GM18868 (cell line): ENCODE results near the gene KLRB1.
"Not testable (repeated sequence)": the region's sequence is repeated elsewhere in the genome, so short reads cannot be mapped to it uniquely, and the experiment has no call there.

Source experiments
- ATAC-seq: cut with Tn5 transposase; IDR thresholded peaks from one replicate; pipeline ENCODE4 v1.9.1; 2021; ENCODE audit warnings: mild to moderate bottlenecking, moderate library complexity; ENCODE audit not compliant: unreplicated experiment

KLRB1 gene

DNA sequence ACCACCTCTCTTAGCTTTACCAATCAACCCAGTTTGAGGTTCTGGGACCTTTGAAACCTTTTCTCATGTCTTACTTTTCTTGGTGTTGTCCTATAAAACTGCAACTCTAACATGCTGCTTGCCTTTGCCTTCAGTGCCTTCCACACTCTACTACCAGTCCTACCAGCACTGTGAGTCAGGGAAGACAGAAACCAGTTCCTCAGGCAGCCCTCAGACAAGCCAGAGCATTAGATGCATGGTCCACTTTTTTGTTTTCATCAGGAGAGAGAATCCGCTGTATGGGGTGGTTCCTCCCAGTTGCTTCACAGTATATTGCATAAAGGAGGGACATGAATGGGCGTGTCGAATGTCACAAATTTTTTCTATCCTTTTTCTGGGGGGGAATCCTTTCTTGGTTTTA lies 17.3 kb upstream of the KLRB1 start:
- no peak for ATAC-seq

DNA sequence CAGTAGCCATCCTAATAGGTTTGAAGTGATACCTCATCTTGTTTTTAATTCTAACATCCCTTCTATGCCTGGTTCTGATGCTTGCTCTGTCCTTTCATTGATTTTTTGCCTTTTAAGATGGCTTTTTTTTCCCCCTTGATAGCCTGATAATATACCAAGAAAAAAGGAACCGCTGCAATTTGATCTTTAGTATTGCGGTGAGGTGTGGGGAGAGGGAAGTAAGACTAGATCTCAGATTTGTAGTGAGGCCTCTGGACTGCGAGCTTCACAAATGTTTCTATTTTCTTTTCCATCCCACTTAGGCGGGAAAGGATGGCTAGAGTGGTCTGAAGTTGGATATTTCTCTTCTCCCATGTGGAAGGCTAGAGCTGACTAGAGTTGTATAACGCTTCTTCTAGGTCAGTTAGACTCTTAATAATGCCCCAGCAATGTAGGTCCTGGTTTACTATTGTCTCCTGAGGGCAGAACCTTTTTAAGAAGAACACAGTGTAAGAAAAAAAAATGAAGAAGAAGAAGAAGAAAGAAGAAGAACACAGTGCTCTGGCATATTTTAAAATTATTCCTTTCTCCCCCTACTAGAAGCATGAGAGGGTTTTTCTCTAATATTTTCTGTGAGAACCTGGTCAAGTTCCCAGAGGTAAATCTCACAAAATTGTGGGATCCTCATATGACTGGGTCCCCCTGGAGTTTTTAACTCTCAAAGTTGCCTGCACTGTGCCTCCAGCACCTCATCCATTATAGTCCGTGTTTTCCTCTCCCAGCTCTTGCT lies 11.9 kb upstream of the KLRB1 start:
- ATAC-seq: no peak

DNA sequence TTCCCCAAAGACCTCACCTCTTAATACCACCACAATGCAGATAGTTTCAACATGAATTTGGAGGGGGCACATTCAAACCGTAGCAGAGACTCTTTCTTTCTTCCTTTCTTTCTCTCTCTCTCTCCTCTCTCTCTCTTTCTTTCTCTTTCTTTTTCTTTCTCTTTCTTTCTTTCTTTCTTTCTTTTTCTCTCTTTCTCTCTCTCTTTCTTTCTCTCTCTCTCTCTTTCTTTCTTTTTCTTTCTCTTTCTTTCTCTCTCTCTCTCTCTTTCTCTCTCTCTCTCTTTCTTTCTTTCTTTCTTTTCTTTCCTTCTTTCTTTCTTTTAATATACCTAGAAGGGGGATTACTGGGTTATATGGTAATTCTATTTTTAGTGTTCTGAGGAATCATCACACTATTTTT lies 11.2 kb upstream of the KLRB1 start:
- ATAC-seq: not testable (repeated sequence)

DNA sequence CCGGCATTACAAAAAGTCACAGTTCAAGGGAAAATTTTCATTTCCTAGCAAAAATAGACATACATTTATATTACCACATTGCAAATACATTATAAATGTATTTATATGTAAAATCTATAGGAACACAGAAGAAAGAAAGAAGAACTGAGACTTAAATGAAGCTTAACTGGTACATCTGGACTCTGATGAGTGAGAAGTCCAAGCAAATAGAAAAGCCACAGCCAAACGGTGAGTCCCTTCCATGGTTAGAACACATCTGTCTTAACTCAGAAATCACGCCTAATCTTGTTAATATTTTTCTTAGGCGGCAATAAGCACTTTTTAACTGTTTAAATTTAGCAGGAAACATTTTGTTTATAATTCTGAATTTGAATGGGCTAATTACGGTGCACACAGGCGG lies 9.4 kb upstream of the KLRB1 start:
- no peak for ATAC-seq

DNA sequence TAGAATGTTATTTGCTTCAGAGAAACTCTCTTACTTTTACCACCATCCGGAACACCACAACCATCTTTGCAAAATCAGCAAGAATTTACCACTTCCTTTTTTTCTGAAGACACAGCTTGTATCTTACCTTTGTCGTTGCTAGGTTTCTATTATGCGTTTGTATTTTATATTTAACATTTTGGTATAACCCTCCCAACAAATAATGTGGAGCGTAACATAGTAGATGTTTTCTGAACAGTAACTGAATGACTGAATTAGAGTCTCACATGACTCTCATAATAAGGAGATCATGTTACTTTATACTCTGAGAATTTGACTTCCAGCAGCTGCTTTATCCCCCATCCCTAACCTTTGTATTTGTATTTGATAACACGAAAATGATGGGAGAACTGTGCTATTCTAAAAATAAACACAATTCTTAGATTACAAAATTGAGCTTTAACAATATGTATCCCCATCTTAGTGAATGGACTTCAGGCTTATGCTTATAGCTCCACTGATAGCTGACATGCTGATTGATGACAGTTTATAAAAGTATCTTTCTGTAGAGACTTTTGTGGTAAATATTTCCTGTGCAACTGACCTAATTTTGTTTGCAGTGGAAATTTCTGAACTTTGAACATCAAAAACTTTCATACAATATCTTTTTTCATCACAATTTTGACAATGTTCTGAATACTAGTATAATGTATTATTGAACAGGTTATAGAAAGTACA lies 7.9 kb upstream of the KLRB1 start:
- no peak for ATAC-seq

DNA sequence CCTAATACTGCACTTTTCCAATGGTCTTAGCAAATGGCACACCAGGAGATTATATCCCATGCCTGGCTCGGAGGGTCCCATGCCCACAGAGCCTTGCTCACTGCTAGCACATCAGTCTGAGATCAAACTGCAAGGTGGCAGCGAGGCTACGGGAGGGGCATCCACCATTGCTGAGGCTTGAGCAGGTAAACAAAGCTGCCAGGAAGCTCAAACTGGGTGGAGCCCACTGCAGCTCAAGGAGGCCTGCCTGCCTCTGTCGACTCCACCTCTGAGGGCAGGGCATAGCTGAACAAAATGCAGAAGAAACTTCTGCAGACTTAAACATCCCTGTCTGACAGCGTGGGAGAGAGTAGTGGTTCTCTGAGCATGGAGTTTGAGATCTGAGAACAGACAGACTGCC lies 2.9 kb upstream of the KLRB1 start:
- not testable (repeated sequence) for ATAC-seq

DNA sequence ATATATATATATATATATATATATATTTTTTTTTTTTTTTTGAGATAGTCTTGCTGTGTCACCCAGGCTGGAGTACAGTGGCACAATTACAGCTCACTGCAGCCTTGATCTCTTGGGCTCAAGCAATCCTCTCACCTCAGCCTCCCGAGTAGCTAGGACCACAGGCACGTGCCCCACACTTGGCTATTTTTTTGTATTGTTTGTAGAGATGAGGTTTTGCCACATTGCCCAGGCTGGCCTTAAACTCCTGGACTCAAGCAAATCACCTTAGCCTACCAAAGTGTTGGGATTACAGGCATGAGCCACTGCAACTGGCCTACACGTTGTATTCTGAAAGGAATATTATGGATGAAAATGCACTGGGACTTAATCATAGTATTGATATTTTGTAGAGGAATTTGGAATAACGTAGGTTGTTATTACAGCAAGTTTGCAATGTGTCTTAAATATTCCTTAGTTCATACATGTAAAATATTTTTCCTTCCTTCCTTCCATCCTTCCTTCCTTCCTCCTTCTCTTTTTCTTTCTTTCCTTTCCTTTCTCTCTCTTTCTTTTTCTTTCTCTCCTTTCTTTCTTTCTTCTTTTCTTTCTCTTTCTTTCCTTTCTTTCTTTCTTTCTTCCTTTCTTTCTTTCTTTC lies 862 bp downstream of the KLRB1 start:
- ATAC-seq: no peak

DNA sequence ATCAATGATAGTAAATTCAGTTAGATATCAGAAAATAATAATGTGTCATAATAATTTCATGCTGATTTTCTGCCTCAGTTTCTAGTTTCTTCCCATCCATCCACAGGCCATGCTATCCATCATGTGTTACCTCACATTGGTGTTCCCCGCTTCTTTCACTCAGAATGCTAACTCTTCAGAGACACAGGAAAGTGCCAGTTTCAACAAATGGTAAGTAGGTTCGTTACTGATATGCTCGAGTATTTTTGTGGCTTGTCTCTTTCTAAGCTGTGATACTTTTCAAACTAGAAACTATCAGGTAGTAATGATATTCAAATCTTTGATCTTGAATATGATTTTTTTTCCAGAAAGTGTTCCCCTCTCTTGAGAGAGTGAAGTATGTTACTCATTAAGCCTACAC lies 1.5 kb downstream of the KLRB1 start:
- no peak for ATAC-seq

DNA sequence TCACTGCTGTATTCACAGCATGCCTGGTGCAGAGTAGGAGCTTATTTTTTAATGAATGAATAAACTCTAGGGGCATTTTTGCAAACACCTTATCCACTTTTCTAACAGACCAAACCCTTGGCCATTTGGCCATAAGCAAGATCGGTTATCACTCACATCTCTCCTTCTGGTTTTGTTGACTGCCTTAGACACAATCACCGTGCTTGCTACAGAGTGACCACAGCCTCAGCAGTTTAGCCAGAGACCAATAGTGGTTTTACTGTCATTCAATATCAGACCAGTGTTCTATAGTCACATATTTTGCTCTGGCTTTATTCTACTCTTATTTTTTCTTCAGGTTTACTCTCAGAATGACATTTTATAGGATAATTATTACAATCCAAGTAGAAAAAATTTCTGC lies 2.2 kb downstream of the KLRB1 start:
- no peak for ATAC-seq

DNA sequence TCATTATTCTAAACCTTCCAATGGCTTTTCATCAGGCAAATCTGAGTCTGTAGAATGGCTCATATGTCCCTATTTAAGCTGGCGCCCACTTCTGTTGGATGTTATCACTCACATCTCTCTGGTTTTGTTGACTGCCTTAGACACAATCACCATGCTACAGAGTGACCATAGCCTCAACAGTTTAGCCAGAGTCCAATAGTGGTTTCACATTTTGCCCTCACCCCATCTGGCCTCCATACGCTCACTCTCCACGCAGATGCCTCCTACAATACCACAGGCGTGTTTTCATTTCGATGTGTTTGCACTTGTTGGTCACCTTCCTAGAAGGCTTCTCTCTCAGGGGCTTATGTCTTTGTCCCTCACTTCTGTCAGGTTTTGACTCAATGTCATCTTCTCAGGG lies 3.4 kb downstream of the KLRB1 start:
- no peak for ATAC-seq

DNA sequence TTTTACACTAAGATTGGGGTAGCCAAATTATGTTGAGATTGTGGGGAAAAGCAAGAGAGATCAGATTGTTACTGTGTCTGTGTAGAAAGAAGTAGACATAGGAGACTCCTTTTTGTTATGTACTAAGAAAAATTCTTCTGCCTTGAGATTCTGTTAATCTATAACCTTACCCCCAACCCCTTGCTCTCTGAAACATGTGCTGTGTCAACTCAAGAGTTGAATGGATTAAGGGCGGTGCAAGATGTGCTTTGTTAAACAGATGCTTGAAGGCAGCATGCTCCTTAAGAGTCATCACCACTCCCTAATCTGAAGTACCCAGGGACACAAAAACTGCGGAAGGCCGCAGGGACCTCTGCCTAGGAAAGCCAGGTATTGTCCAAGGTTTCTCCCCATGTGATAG lies 7.3 kb downstream of the KLRB1 start:
- not testable (repeated sequence) for ATAC-seq

DNA sequence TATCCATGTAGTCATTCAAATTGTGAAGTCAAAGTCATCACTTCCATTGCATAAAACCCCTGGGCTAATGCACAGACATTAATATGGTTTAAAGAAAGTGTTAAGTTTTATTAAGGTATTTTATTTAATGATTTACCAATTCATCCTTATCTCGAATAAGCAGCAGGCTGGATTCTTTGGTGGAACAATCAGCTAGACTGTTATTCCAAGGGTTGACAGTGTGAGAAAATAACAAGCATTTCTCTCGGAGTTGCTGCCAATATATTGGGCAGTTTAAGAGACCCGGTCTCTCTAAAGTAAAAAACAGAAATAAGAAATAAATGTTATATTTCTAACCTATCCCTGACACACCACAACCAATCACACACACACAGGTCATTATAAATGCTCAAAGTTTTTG lies 9.4 kb downstream of the KLRB1 start:
- ATAC-seq: no peak

DNA sequence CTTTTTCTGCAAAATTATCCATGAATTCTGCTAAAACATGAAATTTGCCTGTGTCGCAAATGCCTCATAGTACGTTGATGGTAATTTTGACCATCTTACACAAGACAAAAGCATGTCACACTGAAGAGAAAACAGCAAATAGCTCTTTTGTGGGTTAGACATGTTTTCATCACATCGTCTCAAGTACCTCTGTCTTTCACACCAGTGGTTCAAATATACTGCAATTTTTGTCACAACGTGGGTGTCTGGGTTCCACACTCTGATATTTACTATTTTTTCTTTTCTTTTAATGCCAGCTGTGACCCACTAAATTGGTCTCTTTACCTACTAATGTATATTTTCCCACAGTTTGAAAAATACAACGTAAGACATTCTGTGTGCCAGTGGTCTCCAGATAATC lies 10.4 kb downstream of the KLRB1 start:
- ATAC-seq: no peak

DNA sequence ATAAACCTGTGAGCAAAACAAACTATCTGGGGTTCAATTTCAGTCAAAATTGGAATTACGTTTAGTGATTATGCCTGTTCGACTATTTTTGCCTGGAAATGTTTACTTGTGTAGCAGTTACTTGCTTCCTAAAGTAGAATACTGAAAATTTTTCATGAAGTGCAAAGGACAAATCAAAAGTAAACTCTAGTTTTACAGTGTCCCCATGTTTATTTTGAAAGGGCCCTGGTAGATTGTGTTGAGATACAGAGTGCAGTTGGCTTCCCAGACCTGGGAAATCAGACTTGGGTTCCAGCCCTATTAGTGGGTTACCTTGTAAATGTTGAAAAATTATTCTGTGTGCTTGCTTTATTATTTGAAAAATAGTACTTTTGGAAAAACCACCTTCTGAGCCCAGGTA lies 17.3 kb downstream of the KLRB1 start:
- no peak for ATAC-seq

DNA sequence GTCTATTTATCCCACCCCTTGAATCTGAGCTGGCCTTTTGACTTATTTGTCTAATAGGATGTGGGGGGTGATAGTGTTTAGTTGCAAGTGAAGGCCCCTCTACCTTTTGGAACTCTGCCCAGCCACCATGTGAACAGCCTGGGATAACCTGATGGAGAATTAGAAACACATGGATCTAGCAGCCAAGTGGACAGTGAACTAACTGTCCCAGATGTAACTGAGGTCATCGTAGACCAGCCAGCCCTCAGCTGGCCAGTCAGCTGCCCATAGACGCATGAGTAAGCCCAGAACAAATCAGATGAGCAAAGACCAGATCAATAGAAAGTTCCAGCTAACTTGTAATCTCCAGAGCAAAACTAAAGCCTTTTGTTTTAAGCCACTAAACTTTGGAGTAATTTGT lies 19.0 kb downstream of the KLRB1 start:
- ATAC-seq: no peak

DNA sequence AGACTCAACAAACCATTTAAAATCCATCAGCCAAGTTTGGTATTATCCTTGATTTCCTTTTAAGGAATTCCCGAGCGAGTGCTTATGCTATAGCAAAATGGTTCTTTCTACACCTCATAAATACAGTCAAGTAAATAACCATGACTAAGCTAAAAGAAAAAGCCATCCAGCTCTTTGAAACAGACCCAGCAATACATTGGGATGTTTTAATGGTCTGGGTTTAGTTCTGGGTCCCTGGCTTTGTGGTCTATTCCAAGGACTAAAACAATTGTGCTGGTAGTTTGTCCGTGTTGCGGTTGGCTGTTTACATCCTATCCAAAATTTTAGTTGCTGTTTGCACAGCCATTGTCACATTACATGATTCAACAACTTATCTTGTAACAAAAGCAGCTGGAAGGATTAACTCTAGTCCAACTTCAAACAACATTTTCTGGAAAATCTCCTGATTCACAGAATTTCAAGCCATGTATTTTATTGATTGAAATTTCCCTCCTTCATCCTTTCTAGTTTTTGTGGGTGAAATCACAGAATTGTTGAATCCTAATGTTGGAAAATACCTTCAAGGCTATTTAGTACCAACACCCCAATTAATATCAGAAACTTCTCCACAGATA lies 19.6 kb downstream of the KLRB1 start:
- ATAC-seq: no peak

DNA sequence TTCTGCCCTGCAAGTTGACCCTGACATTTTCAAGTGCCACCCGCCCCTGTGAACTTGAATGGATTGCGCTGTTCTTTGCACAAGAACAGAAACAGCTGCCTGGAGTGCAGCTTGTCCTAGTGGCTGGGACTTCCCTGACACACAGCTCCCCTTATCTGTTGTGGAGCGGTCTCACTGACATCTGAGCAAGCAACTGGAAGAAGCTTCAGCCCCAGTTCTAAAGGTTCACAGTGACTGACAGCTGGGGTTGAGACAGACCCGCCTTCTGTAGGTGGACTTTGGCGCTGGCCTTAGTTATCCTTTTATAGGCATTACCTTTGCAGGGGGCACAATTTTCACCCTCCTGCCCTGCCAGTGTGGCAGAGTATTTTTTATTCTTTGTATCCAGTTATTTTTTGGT lies 30.0 kb downstream of the KLRB1 start:
- ATAC-seq: not testable (repeated sequence)

DNA sequence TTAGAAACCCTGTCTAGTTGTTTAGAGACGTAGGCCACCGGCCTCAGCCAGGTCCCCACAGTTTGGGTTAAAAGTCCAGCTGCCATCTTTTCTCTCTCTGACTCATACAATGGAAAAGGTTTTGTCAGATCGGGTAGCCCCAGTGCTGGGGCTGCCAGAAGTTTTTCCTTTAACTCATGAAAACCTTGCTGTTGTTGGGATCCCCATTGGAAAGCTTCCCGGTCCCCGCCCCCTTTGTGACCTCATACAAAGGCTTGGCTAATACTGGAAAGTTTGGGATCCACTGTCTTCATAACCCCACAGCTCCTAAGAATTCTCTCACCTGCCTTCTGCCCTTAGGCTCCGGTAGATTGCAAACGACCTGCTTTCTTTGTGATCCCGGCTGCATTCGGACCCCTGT lies 40.6 kb downstream of the KLRB1 start:
- ATAC-seq: not testable (repeated sequence)

DNA sequence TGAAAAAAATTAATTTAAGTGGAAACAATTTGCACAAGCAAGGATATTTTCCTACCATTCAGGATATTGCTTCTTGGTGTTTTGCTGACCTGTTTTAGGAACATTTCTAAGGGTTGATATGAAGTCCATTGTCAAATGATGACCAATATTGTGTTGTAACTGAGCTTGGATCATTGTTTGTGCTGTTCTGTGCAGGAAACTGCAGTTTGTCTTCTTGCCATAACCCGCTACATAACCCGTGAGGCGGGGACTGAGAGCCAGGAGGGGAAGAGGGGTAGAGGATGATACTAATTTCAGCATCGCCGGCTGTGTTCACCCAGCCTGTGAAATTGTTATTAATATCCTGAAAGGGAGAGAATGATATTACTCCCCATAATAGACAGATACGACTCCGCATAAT lies 41.6 kb downstream of the KLRB1 start:
- not testable (repeated sequence) for ATAC-seq

DNA sequence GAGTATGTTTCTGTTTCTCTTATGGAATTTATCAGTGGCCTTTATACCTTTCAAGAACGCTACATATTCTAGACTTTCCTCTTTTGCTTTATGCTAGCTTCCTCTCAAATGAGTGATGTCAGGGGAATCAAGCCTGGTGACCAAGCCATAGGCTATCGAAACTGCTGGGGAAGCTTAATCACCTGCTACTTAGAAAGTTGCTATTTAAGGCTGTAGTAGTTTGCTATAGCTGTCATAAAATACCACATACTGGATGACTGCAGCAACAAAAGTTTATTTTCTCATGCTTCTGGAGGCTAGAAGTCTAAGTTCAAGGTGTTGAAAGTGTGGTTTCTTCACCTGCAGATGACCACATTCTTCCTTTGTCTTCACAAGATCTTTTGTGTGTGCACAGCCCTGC lies 43.3 kb downstream of the KLRB1 start:
- ATAC-seq: not testable (repeated sequence)

DNA sequence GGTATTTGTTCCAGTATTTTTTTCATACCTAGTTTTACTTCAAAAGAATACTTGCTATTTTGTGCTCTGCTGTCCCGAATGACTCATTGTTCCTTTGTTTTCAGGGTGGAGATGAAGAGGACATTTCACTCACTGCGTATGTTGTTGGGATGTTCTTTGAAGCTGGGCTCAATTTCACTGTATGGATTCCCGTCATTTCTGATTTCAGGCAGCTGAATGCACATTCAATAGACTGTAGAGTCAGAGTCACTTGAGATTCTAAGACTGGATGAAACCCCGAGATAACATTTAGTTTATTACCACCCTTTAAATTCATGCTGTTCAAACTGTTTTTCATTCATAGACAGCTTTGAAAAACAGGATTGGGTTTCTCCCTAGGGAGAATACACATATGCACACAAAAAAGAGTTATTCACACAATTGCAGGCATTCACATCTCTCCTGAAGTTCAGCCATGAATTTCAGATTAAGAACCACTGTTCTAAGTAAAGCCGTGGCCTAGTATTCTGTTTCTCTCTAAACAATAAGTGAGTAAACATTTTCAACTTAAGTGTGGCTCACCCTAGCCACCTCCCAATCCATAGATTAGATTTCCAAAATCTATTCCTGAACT lies 44.8 kb downstream of the KLRB1 start:
- ATAC-seq: not testable (repeated sequence)
